HepG2 (cell line): ENCODE measurements around the gene ISCA1. TPM values are rescaled to one million over a fixed set of nuclear protein-coding genes. Genes with fewer than 3 reads are reported as not detected.

Source experiments
- ASH2L ChIP-seq: fragments of 300-600, 200-600 bp; sonication (generic); IDR thresholded peaks from 2 replicates; pipeline ENCODE4 v1.7.0; 2017; ENCODE audit warnings: low read depth, mild to moderate bottlenecking, moderate library complexity, mixed read lengths, low read length; ENCODE audit not compliant: insufficient read length
- EEA1 ChIP-seq: sonication (generic); formaldehyde crosslinking; IDR thresholded peaks from 2 replicates; pipeline ENCODE4 v1.5.1; 2020; ENCODE audit warnings: mild to moderate bottlenecking, missing genetic modification reagents, borderline replicate concordance
- ETS1 ChIP-seq: sonication (generic); formaldehyde crosslinking; IDR thresholded peaks from 2 replicates; pipeline ENCODE4 v1.4.0; 2020; ENCODE audit warnings: missing genetic modification reagents
- KDM5A ChIP-seq: fragments of 200-600 bp; sonication (generic); IDR thresholded peaks from 2 replicates; pipeline ENCODE4 v1.7.0; 2018; ENCODE audit warnings: antibody characterized with exemption, mild to moderate bottlenecking, low read length, borderline replicate concordance
- MIXL1 ChIP-seq: IDR thresholded peaks from 2 replicates; pipeline ENCODE4 v1.6.1; 2016
- NCOR1 ChIP-seq: fragments of 200-600 bp; sonication (generic); IDR thresholded peaks from 2 replicates; pipeline ENCODE4 v1.7.0; 2017; ENCODE audit warnings: antibody characterized with exemption, low read length, borderline replicate concordance
- PHF21A ChIP-seq: sonication (generic); formaldehyde crosslinking; IDR thresholded peaks from 2 replicates; pipeline ENCODE4 v1.5.0; 2020; ENCODE audit warnings: mild to moderate bottlenecking, missing genetic modification reagents
- SIN3A ChIP-seq: IDR thresholded peaks from 2 replicates; pipeline ENCODE4 v1.6.1; 2011; ENCODE audit warnings: low read depth, mild to moderate bottlenecking, control low read depth, low read length, borderline replicate concordance
- SIN3B ChIP-seq: fragments of 150-350 bp; IDR thresholded peaks from 2 replicates; pipeline ENCODE4 v1.6.1; 2014; ENCODE audit warnings: low read length
- SP140L ChIP-seq: sonication (generic); formaldehyde crosslinking; IDR thresholded peaks from 2 replicates; pipeline ENCODE4 v1.4.0; 2020; ENCODE audit warnings: missing genetic modification reagents, borderline replicate concordance
- STAT6 ChIP-seq: sonication (generic); formaldehyde crosslinking; IDR thresholded peaks from 2 replicates; pipeline ENCODE4 v1.4.0; 2020; ENCODE audit warnings: missing genetic modification reagents, mild to moderate bottlenecking, borderline replicate concordance
- YEATS4 ChIP-seq: sonication (generic); formaldehyde crosslinking; IDR thresholded peaks from 2 replicates; pipeline ENCODE4 v1.4.0; 2020; ENCODE audit warnings: missing genetic modification reagents, borderline replicate concordance
- ZBTB1 ChIP-seq: sonication (generic); formaldehyde crosslinking; IDR thresholded peaks from 2 replicates; pipeline ENCODE4 v1.4.0; 2020; ENCODE audit warnings: missing genetic modification reagents, borderline replicate concordance
- ZNF230 ChIP-seq: sonication (generic); formaldehyde crosslinking; IDR thresholded peaks from 2 replicates; pipeline ENCODE4 v1.4.0; 2020; ENCODE audit warnings: mild to moderate bottlenecking, missing genetic modification reagents
- ZNF33B ChIP-seq: sonication (generic); formaldehyde crosslinking; IDR thresholded peaks from 2 replicates; pipeline ENCODE4 v1.5.1; 2020; ENCODE audit warnings: mild to moderate bottlenecking, missing genetic modification reagents
- ZNF367 ChIP-seq: sonication (generic); formaldehyde crosslinking; IDR thresholded peaks from 2 replicates; pipeline ENCODE4 v1.4.0; 2020; ENCODE audit warnings: missing genetic modification reagents, borderline replicate concordance
- ZNF407 ChIP-seq: sonication (generic); formaldehyde crosslinking; IDR thresholded peaks from one replicate; pipeline ENCODE4 v1.5.1; 2020; ENCODE audit warnings: mild to moderate bottlenecking, missing genetic modification reagents; ENCODE audit errors: not compliant biosample characterization
- polyA plus RNA-seq, 8 experiments: library from polyadenylated mRNA; depleted of rRNA in 3 of 8; stranded (reverse) in 7 of 8; unstranded in 1 of 8; fragments of >200 nt; fragmentation: Illumina TruSeq in 4 of 8; extraction: Trizol in 4 of 8; gene quantifications; 2 replicates each; pipeline versions ENCODE4 v1.2.1 to v1.2.3, GENCODE V29; 2011 to 2016; ENCODE audit warnings: low read depth in 4 of 8, missing spikeins in 1 of 8, mixed read lengths in 1 of 8; ENCODE audit not compliant: insufficient read depth in 1 of 8
- total RNA-seq, 5 experiments: library from RNA; depleted of rRNA; stranded (reverse); fragments of >200 nt; fragmentation: Illumina TruSeq; extraction: Trizol; gene quantifications; 2 replicates each; pipeline ENCODE4 v1.2.3, GENCODE V29; 2016; ENCODE audit warnings: low read depth in 1 of 5

Gene ISCA1
- total and polyA plus RNA-seq, 2 of the 13 experiments (the other 11 are each of a cell fraction or from before 2014, with no cell fraction given), result 29.2 to 40.9 TPM

- peak; percentile 87 for TF ChIP-seq ASH2L
- TF ChIP-seq MIXL1 (CRISPR knock-in tag), result no peak; the same call in 1 of the 2 replicates
- peak; percentile 52 for TF ChIP-seq KDM5A
- no peak; the same call in 1 of the 2 replicates for TF ChIP-seq ETS1 (CRISPR knock-in tag)
- TF ChIP-seq NCOR1, result no peak
- TF ChIP-seq STAT6 (CRISPR knock-in tag), result no peak
- TF ChIP-seq ZNF33B (CRISPR knock-in tag), result no peak
- TF ChIP-seq SIN3B, result no peak
- TF ChIP-seq PHF21A (CRISPR knock-in tag), result peak; percentile 9; the same call in 1 of the 2 replicates
- TF ChIP-seq SP140L (CRISPR knock-in tag), result no peak
- no peak for TF ChIP-seq ZNF230 (CRISPR knock-in tag)
- peak; percentile 40; the same call in 1 of the 2 replicates for TF ChIP-seq SIN3A
- TF ChIP-seq ZNF407 (CRISPR knock-in tag), result peak; percentile 59
- TF ChIP-seq EEA1 (CRISPR knock-in tag), result no peak
- TF ChIP-seq YEATS4 (CRISPR knock-in tag), result peak; percentile 93
- TF ChIP-seq ZBTB1 (CRISPR knock-in tag), result no peak
- TF ChIP-seq ZNF367, result no peak
Measured at GRCh38 chr9:86282077-86282978, at the start of gene ISCA1 (continued).
